HEK293 (cell line): ENCODE data around the gene ZNF629.
A peak's percentile ranks its signal among the peaks of the same experiment; 100 is the strongest.

Experiments
- AEBP2 ChIP-seq: fragments of 450-650 bp; formaldehyde crosslinking; IDR thresholded peaks from 2 replicates; pipeline ENCODE4 v1.5.1; 2016; ENCODE audit warnings: missing biosample characterization, missing genetic modification characterization, borderline replicate concordance
- ATF2 ChIP-seq: fragments of 450-650 bp; formaldehyde crosslinking; IDR thresholded peaks from 2 replicates; pipeline ENCODE4 v1.5.1; 2016; ENCODE audit warnings: missing biosample characterization, missing genetic modification characterization, low read depth
- HIC1 ChIP-seq: fragments of 450-650 bp; formaldehyde crosslinking; IDR thresholded peaks from 2 replicates; pipeline ENCODE4 v1.5.1; 2016; ENCODE audit warnings: missing biosample characterization, missing genetic modification characterization
- KLF10 ChIP-seq: fragments of 450-650 bp; IDR thresholded peaks from 2 replicates; pipeline ENCODE4 v1.5.1; 2018; ENCODE audit warnings: missing biosample characterization, mild to moderate bottlenecking, missing genetic modification characterization
- KLF8 ChIP-seq: fragments of 450-650 bp; formaldehyde crosslinking; IDR thresholded peaks from 2 replicates; pipeline ENCODE4 v1.5.1; 2016; ENCODE audit warnings: missing biosample characterization, missing genetic modification characterization
- PRDM2 ChIP-seq: fragments of 450-650 bp; formaldehyde crosslinking; IDR thresholded peaks from 2 replicates; pipeline ENCODE4 v1.5.1; 2016; ENCODE audit warnings: missing biosample characterization, missing genetic modification characterization, borderline replicate concordance
- SCRT2 ChIP-seq: fragments of 450-650 bp; formaldehyde crosslinking; IDR thresholded peaks from 2 replicates; pipeline ENCODE4 v1.5.1; 2016; ENCODE audit warnings: missing biosample characterization, missing genetic modification characterization
- TCF7L2 ChIP-seq: IDR thresholded peaks from 2 replicates; pipeline ENCODE4 v1.6.1; 2011; ENCODE audit warnings: low read depth, mild to moderate bottlenecking, inconsistent platforms, low read length, moderate library complexity, borderline replicate concordance
- TSHZ1 ChIP-seq: fragments of 450-650 bp; formaldehyde crosslinking; IDR thresholded peaks from 2 replicates; pipeline ENCODE4 v1.5.1; 2016; ENCODE audit warnings: missing biosample characterization, missing genetic modification characterization, borderline replicate concordance
- ZBTB7A ChIP-seq: fragments of 450-650 bp; formaldehyde crosslinking; IDR thresholded peaks from 2 replicates; pipeline ENCODE4 v1.5.1; 2016; ENCODE audit warnings: low read depth, missing biosample characterization, missing genetic modification characterization
- ZFP3 ChIP-seq: fragments of 450-650 bp; formaldehyde crosslinking; IDR thresholded peaks from 2 replicates; pipeline ENCODE4 v1.5.1; 2016; ENCODE audit warnings: low read depth, missing biosample characterization, missing genetic modification characterization
- ZFP41 ChIP-seq: fragments of 450-650 bp; formaldehyde crosslinking; IDR thresholded peaks from 2 replicates; pipeline ENCODE4 v1.5.1; 2016; ENCODE audit warnings: missing biosample characterization, missing genetic modification characterization, borderline replicate concordance
- ZNF121 ChIP-seq: fragments of 450-650 bp; formaldehyde crosslinking; IDR thresholded peaks from 2 replicates; pipeline ENCODE4 v1.5.1; 2016; ENCODE audit warnings: missing biosample characterization, missing genetic modification characterization
- ZNF174 ChIP-seq: fragments of 450-650 bp; formaldehyde crosslinking; IDR thresholded peaks from 2 replicates; pipeline ENCODE4 v1.5.0; 2017; ENCODE audit warnings: missing biosample characterization, mild to moderate bottlenecking, missing genetic modification characterization
- ZNF175 ChIP-seq: fragments of 450-650 bp; formaldehyde crosslinking; IDR thresholded peaks from 2 replicates; pipeline ENCODE4 v1.5.1; 2016; ENCODE audit warnings: missing biosample characterization, missing genetic modification characterization
- ZNF202 ChIP-seq: fragments of 450-650 bp; formaldehyde crosslinking; IDR thresholded peaks from 2 replicates; pipeline ENCODE4 v1.5.1; 2016; ENCODE audit warnings: missing biosample characterization, missing genetic modification characterization, borderline replicate concordance
- ZNF266 ChIP-seq: fragments of 450-650 bp; formaldehyde crosslinking; IDR thresholded peaks from 2 replicates; pipeline ENCODE4 v1.5.1; 2016; ENCODE audit warnings: missing biosample characterization, missing genetic modification characterization, low read depth
- ZNF404 ChIP-seq: fragments of 450-650 bp; formaldehyde crosslinking; IDR thresholded peaks from 2 replicates; pipeline ENCODE4 v1.5.1; 2017; ENCODE audit warnings: missing biosample characterization, missing genetic modification characterization
- ZNF423 ChIP-seq: fragments of 450-650 bp; formaldehyde crosslinking; IDR thresholded peaks from 2 replicates; pipeline ENCODE4 v1.5.1; 2016; ENCODE audit warnings: missing biosample characterization, missing genetic modification characterization
- ZNF426 ChIP-seq: fragments of 450-650 bp; formaldehyde crosslinking; IDR thresholded peaks from 2 replicates; pipeline ENCODE4 v1.5.1; 2017; ENCODE audit warnings: missing biosample characterization, missing genetic modification characterization, mild to moderate bottlenecking, inconsistent platforms, moderate library complexity
- ZNF561 ChIP-seq: fragments of 450-650 bp; IDR thresholded peaks from 2 replicates; pipeline ENCODE4 v1.5.1; 2018; ENCODE audit warnings: missing biosample characterization, missing genetic modification characterization, borderline replicate concordance
- ZNF571 ChIP-seq: fragments of 450-650 bp; formaldehyde crosslinking; IDR thresholded peaks from 2 replicates; pipeline ENCODE4 v1.5.0; 2017; ENCODE audit warnings: missing biosample characterization, missing genetic modification characterization
- ZNF76 ChIP-seq: fragments of 450-650 bp; formaldehyde crosslinking; IDR thresholded peaks from 2 replicates; pipeline ENCODE4; 2016; ENCODE audit warnings: low read depth, missing biosample characterization, missing genetic modification characterization, borderline replicate concordance

Gene ZNF629

GRCh38 chr16:30786936-30787612 is at the start of gene ZNF629 (continued):
- TF ChIP-seq TSHZ1 (tag by site-specific recombination) (no peak), SCRT2 (no peak), AEBP2 (no peak), ZNF266 (tag by site-specific recombination) (no peak), ZNF202 (tag by site-specific recombination) (no peak), ZNF404 (tag by site-specific recombination) (no peak), ZNF121 (tag by site-specific recombination) (no peak), ZFP41 (tag by site-specific recombination) (no peak), ZNF175 (no peak), KLF10 (tag by site-specific recombination) (peak; percentile 41; the same call in 1 of the 2 replicates), ZNF571 (no peak), HIC1 (tag by site-specific recombination) (no peak), TCF7L2 (no peak), ZBTB7A (tag by site-specific recombination) (peak; percentile 92), ZNF426 (tag by site-specific recombination) (no peak), ZNF174 (no peak), ZFP3 (tag by site-specific recombination) (no peak), ZNF76 (peak; percentile 88), ZNF561 (tag by site-specific recombination) (peak; percentile 83), KLF8 (tag by site-specific recombination) (peak; percentile 90), PRDM2 (tag by site-specific recombination) (0 out of 2 replicates have a peak, but pooled peaks have one; percentile 33), ATF2 (no peak), ZNF423 (tag by site-specific recombination) (no peak)
